Measurements from ENCODE around the gene KCNK17.

KCNK17 gene

GRCh38 chr6:39266375-39266774, 47.8 kb downstream of the KCNK17 start:
- no peak for DNase-seq

- no peak for DNase-seq
Observed at GRCh38 chr6:39263303-39264037, 50.7 kb downstream of the KCNK17 start.

- DNase-seq, result no peak
Observed at GRCh38 chr6:39261751-39262150, 52.5 kb downstream of the KCNK17 start.

GRCh38 chr6:39260953-39261352, 53.3 kb downstream of the KCNK17 start:
- no peak for DNase-seq

GRCh38 chr6:39260456-39260855, 53.8 kb downstream of the KCNK17 start:
- no peak for DNase-seq

GRCh38 chr6:39256294-39256940, 57.8 kb downstream of the KCNK17 start:
- DNase-seq, result no peak

GRCh38 chr6:39254999-39255535, 59.2 kb downstream of the KCNK17 start:
- DNase-seq, result no peak

- no peak for DNase-seq
Observed at GRCh38 chr6:39251406-39251805, 62.8 kb downstream of the KCNK17 start.

GRCh38 chr6:39250507-39250906, 63.7 kb downstream of the KCNK17 start:
- no peak for DNase-seq

- no peak for DNase-seq
Observed at GRCh38 chr6:39249278-39249677, 64.9 kb downstream of the KCNK17 start.
